ENCODE results near the gene LAT.
"Not testable (repeated sequence)": the region's sequence is repeated elsewhere in the genome, so short reads cannot be mapped to it uniquely, and the experiment has no call there.

LAT gene

GRCh38 chr16:28975158-28975599 lies 9.7 kb upstream of the LAT start:
- FAIRE-seq (no peak), DNase-seq (ENCODE audit: extremely low spot score, insufficient read length, low read depth) (no peak)

GRCh38 chr16:28977703-28978662 lies 6.9 kb upstream of the LAT start:
- no peak for DNase-seq (ENCODE audit: extremely low spot score, insufficient read length, low read depth)
- no peak for FAIRE-seq

GRCh38 chr16:28980330-28980729 lies 4.5 kb upstream of the LAT start:
- FAIRE-seq; DNase-seq (ENCODE audit: extremely low spot score, insufficient read length, low read depth): not testable (repeated sequence)

GRCh38 chr16:28980929-28981328 lies 3.9 kb upstream of the LAT start:
- DNase-seq (ENCODE audit: extremely low spot score, insufficient read length, low read depth), result no peak
- no peak for FAIRE-seq

- no peak for FAIRE-seq
- DNase-seq (ENCODE audit: extremely low spot score, insufficient read length, low read depth), result no peak
Observed at GRCh38 chr16:28981517-28981916, 3.3 kb upstream of the LAT start.

GRCh38 chr16:28982418-28982817 lies 2.4 kb upstream of the LAT start:
- DNase-seq (ENCODE audit: extremely low spot score, insufficient read length, low read depth), result no peak

GRCh38 chr16:28982949-28983348 lies 1.9 kb upstream of the LAT start:
- FAIRE-seq, result no peak
- no peak for DNase-seq (ENCODE audit: extremely low spot score, insufficient read length, low read depth)

More at GRCh38 chr16:28982418-28982817, 2.4 kb upstream of the LAT start:
- no peak for FAIRE-seq

- FAIRE-seq, result no peak
- no peak for DNase-seq (ENCODE audit: extremely low spot score, insufficient read length, low read depth)
Observed at GRCh38 chr16:28983644-28984043, 1.2 kb upstream of the LAT start.

- DNase-seq (ENCODE audit: extremely low spot score, insufficient read length, low read depth), result no peak
- FAIRE-seq, result no peak
Observed at GRCh38 chr16:28984091-28984490, 761 bp upstream of the LAT start.

GRCh38 chr16:28985211-28986041 lies 574 bp downstream of the LAT start:
- no peak for DNase-seq (ENCODE audit: extremely low spot score, insufficient read length, low read depth)
- FAIRE-seq, result no peak

GRCh38 chr16:28986046-28986445 lies 1.2 kb downstream of the LAT start:
- no peak for DNase-seq (ENCODE audit: extremely low spot score, insufficient read length, low read depth)
- no peak for FAIRE-seq

GRCh38 chr16:28986492-28986891 lies 1.6 kb downstream of the LAT start:
- DNase-seq (ENCODE audit: extremely low spot score, insufficient read length, low read depth) (no peak), FAIRE-seq (no peak)

GRCh38 chr16:28987170-28987853 lies 2.5 kb downstream of the LAT start:
- no peak for DNase-seq (ENCODE audit: extremely low spot score, insufficient read length, low read depth)
- FAIRE-seq, result no peak

- no peak for FAIRE-seq
Observed at GRCh38 chr16:28989363-28989762, 4.5 kb downstream of the LAT start.

GRCh38 chr16:28990375-28991040 lies 5.7 kb downstream of the LAT start:
- FAIRE-seq (no peak), DNase-seq (ENCODE audit: extremely low spot score, insufficient read length, low read depth) (no peak)

More at GRCh38 chr16:28989363-28989762, 4.5 kb downstream of the LAT start:
- DNase-seq (ENCODE audit: extremely low spot score, insufficient read length, low read depth), result no peak

- FAIRE-seq (no peak), DNase-seq (ENCODE audit: extremely low spot score, insufficient read length, low read depth) (no peak)
Observed at GRCh38 chr16:28991687-28992086, 6.8 kb downstream of the LAT start.

- FAIRE-seq (no peak), DNase-seq (ENCODE audit: extremely low spot score, insufficient read length, low read depth) (no peak)
Observed at GRCh38 chr16:28992496-28992895, 7.6 kb downstream of the LAT start.

GRCh38 chr16:28998837-28999236 lies 14.0 kb downstream of the LAT start:
- FAIRE-seq, result no peak

GRCh38 chr16:28999577-28999976 lies 14.7 kb downstream of the LAT start:
- no peak for DNase-seq (ENCODE audit: extremely low spot score, insufficient read length, low read depth)
- no peak for FAIRE-seq

More at GRCh38 chr16:28998837-28999236, 14.0 kb downstream of the LAT start:
- no peak for DNase-seq (ENCODE audit: extremely low spot score, insufficient read length, low read depth)

GRCh38 chr16:29000019-29000418 lies 15.2 kb downstream of the LAT start:
- FAIRE-seq (no peak), DNase-seq (ENCODE audit: extremely low spot score, insufficient read length, low read depth) (no peak)

Measured in GM18507 (cell line).